Transverse colon (tissue), 4 donors: ENCODE data around the gene FOLH1.

Source experiments
- CTCF ChIP-seq, 5 experiments: fragments of 200-600 bp in 3 of 5; fragments of 450-650 bp in 2 of 5; sonication (generic) in 3 of 5; IDR thresholded peaks; 1 replicate in 2 of 5; 2 replicates in 3 of 5; pipeline ENCODE4 v1.5.1; 2016 to 2017; ENCODE audit warnings: antibody characterized with exemption in 5 of 5, inconsistent platforms in 3 of 5, mild to moderate bottlenecking in 2 of 5, moderate library complexity in 1 of 5
- EP300 ChIP-seq: sonication (generic); formaldehyde crosslinking; IDR thresholded peaks from one replicate; pipeline ENCODE4 v1.6.1; 2017; ENCODE audit warnings: antibody characterized with exemption, low read depth
- POLR2A ChIP-seq: fragments of 450-650 bp; IDR thresholded peaks from one replicate; pipeline ENCODE4 v1.6.1; 2016; ENCODE audit warnings: antibody characterized with exemption, mild to moderate bottlenecking, moderate library complexity
- POLR2AphosphoS5 ChIP-seq, 3 donors: sonication (generic); formaldehyde crosslinking; IDR thresholded peaks; one replicate each; pipeline ENCODE4 v1.6.1; 2016; ENCODE audit warnings: antibody characterized with exemption in 3 of 3

- TF ChIP-seq POLR2A, result no peak
- no peak for TF ChIP-seq CTCF (IDR thresholded peaks at IDR 0.05)
- TF ChIP-seq POLR2AphosphoS5 (IDR thresholded peaks at IDR 0.05), result no peak
- no peak for TF ChIP-seq EP300
Observed at GRCh38 chr11:49202287-49202976, 6.0 kb downstream of the FOLH1 start.
